Measurements from ENCODE around the gene FXYD6. TPM values are rescaled to one million over a fixed set of nuclear protein-coding genes. Genes with fewer than 3 reads are reported as not detected.

FXYD6 gene
- total and polyA plus RNA-seq, 4 donors, result 37.0 to 70.0 (median 43.9) TPM

DNA sequence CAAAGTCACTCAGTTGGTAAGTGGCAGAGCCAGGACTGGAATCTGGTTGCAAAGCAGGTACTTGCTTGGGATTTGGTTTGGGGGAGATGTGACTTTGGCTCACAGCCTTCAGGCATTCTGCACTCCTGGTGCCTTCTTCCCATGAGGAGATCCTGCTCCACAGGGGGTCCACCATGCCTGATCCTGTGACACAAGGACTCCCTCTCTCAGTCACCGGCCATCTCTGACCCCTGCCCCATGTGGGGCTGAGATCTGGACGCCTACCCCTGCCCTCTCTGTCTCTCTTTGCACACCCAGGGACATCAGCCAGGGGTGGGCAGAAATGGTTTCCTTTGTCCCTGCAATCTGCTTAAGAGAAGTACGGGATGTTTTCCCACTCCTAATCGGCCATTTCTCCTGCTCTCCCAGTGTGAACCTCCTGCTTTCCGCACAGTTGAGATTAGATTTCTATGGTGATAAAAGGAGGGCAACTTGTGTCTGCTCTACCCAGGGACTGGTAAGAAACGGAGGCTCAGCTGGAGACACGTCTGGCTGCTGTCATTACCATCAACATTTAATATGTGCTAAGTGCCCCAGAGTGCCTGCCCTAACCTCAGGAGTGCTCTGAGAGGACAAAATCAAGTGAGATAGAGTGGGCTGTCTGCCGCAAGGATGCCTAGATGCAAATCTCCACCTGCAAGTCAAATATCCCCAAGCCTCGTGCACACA, 11.1 kb upstream of the FXYD6 start:
- Histone ChIP-seq H3K4me3 (no peak overlapping the region), H3K4me1 (ENCODE audit: control insufficient read depth in 5 of 5, insufficient read depth in 5 of 5, low read length in 5 of 5) (peaks cover 0 to 19% (median 14%) of the 10 kb centered on the region in 5 donors), H3K27ac (ENCODE audit: low read depth in 1 of 2, low read length in 1 of 2) (no peak overlapping the region), H3K27me3 (ENCODE audit: control insufficient read depth in 3 of 3, insufficient read depth in 3 of 3, low read length in 2 of 3) (no peaks in the 10 kb centered on the region), H3K36me3 (ENCODE audit: control insufficient read depth in 4 of 4, insufficient read depth in 4 of 4, low read length in 4 of 4) (no peaks in the 10 kb centered on the region), H3K9me3 (ENCODE audit: control insufficient read depth in 4 of 4, insufficient read depth in 3 of 4, low read length in 3 of 4) (no peaks in the 10 kb centered on the region), H3K9ac (ENCODE audit: insufficient read depth in 1 of 2, low read length in 2 of 2) (no peak overlapping the region)
- TF ChIP-seq, protein P1, sequence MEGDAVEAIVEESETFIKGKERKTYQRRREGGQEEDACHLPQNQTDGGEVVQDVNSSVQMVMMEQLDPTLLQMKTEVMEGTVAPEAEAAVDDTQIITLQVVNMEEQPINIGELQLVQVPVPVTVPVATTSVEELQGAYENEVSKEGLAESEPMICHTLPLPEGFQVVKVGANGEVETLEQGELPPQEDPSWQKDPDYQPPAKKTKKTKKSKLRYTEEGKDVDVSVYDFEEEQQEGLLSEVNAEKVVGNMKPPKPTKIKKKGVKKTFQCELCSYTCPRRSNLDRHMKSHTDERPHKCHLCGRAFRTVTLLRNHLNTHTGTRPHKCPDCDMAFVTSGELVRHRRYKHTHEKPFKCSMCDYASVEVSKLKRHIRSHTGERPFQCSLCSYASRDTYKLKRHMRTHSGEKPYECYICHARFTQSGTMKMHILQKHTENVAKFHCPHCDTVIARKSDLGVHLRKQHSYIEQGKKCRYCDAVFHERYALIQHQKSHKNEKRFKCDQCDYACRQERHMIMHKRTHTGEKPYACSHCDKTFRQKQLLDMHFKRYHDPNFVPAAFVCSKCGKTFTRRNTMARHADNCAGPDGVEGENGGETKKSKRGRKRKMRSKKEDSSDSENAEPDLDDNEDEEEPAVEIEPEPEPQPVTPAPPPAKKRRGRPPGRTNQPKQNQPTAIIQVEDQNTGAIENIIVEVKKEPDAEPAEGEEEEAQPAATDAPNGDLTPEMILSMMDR (IDR thresholded peaks at IDR 0.05; ENCODE audit: control extremely low read depth, extremely low read depth), result no peak
- 74 to 88% methylated on average over 9 of the region's 9 CpGs for WGBS, 2 donors
- no peak for ATAC-seq (ENCODE audit: insufficient read depth, low FRiP score)
- DNase-seq, result peak in 1 of 3 donors; percentile 13

DNA sequence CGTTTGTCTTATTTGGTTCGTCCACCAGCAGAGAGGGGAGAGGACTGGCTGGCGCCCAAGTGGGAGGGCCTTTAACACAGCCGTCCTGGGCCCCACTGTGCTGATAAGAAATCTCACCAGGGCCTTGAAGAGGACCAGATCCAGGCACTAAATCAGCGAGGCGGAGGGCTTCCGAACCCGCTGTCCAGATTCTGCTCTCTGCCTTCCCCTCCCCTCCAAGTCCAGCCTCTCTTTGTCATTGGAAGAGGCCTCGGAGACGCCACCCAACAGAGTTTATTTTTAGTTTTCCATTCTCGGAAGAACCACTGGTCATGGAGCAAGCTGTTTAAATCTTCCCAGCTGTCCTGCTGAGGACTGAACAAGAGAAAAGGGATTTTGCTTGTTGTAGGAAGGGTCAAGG, 9.3 kb upstream of the FXYD6 start:
- DNase-seq, result peak; percentile 88 to 95 (median 93)
- TF ChIP-seq, protein P1 (IDR thresholded peaks at IDR 0.05; ENCODE audit: control extremely low read depth, extremely low read depth), result no peak

DNA sequence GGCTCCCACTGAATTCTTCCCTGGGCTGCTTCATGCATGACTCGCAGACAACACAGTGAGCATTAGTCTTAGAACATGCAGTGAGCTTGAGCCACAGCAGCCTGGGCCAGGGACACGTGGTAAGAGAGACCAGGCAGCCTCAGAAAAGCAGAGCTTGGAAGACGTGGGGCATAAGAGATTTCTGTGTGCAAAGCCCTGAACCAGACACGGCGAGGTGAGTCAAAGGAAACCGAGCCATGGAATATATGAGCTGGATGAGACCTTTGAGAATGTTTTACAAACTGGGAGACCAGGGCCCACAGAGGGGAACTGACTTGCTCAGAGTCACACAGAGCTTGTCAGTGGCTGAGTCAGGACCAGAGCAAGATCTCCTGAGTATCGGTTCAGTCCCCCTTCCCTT, 8.5 kb upstream of the FXYD6 start:
- H3K9me3 ChIP-seq (ENCODE audit: control insufficient read depth in 4 of 4, insufficient read depth in 3 of 4, low read length in 3 of 4), result no peaks in the 10 kb centered on the region
- peaks cover 0 to 9% (median 0%) of the 10 kb centered on the region in 3 donors for H3K27me3 ChIP-seq (ENCODE audit: control insufficient read depth in 3 of 3, insufficient read depth in 3 of 3, low read length in 2 of 3)
- H3K27ac ChIP-seq (ENCODE audit: low read depth in 1 of 2, low read length in 1 of 2), result peak overlapping the region; percentile 37 to 39
- WGBS, 2 donors, result 84 to 90% methylated on average over 7 of the region's 7 CpGs
- no peak overlapping the region for H3K9ac ChIP-seq (ENCODE audit: insufficient read depth in 1 of 2, low read length in 2 of 2)
- peaks cover 0 to 27% (median 17%) of the 10 kb centered on the region in 5 donors for H3K4me1 ChIP-seq (ENCODE audit: control insufficient read depth in 5 of 5, insufficient read depth in 5 of 5, low read length in 5 of 5)
- ATAC-seq (ENCODE audit: insufficient read depth, low FRiP score) (no peak), DNase-seq (no peak)
- H3K36me3 ChIP-seq (ENCODE audit: control insufficient read depth in 4 of 4, insufficient read depth in 4 of 4, low read length in 4 of 4), result no peaks in the 10 kb centered on the region
- TF ChIP-seq, protein P1 (IDR thresholded peaks at IDR 0.05; ENCODE audit: control extremely low read depth, extremely low read depth), result no peak
- no peak overlapping the region for H3K4me3 ChIP-seq

More for the DNA sequence above, 9.3 kb upstream of the FXYD6 start:
- ATAC-seq (ENCODE audit: insufficient read depth, low FRiP score), result peak; percentile 54
- no peaks in the 10 kb centered on the region for H3K36me3 ChIP-seq (ENCODE audit: control insufficient read depth in 4 of 4, insufficient read depth in 4 of 4, low read length in 4 of 4)
- peaks cover 0 to under 1% (median 0%) of the 10 kb centered on the region in 3 donors for H3K27me3 ChIP-seq (ENCODE audit: control insufficient read depth in 3 of 3, insufficient read depth in 3 of 3, low read length in 2 of 3)
- 36 to 69% methylated on average over 11 of the region's 11 CpGs for WGBS, 2 donors
- peaks cover 0 to 27% (median 17%) of the 10 kb centered on the region in 5 donors for H3K4me1 ChIP-seq (ENCODE audit: control insufficient read depth in 5 of 5, insufficient read depth in 5 of 5, low read length in 5 of 5)
- no peaks in the 10 kb centered on the region for H3K9me3 ChIP-seq (ENCODE audit: control insufficient read depth in 4 of 4, insufficient read depth in 3 of 4, low read length in 3 of 4)
- H3K4me3 ChIP-seq, result no peak overlapping the region
- H3K27ac ChIP-seq (ENCODE audit: low read depth in 1 of 2, low read length in 1 of 2), result peak overlapping the region; percentile 58 to 80
- H3K9ac ChIP-seq (ENCODE audit: insufficient read depth in 1 of 2, low read length in 2 of 2), result peak overlapping the region in 1 of 2 donors; percentile 64
